Hepatocyte (in vitro differentiated cells): ENCODE data around the gene TEX29. TPM values are rescaled to one million over a fixed set of nuclear protein-coding genes. Genes with fewer than 3 reads are reported as not detected.

Source experiments
- DNase-seq: peaks from one replicate; pipeline ENCODE4 v3.0.0-alpha.2; 2016; ENCODE audit warnings: low spot score
- H2AFZ ChIP-seq: fragments of 200-600 bp; sonication (generic); 2 replicates; pipeline ENCODE4 v1.6.0; 2016; ENCODE audit warnings: antibody characterized with exemption, mild to moderate bottlenecking
- H3K27ac ChIP-seq: fragments of 200-600 bp; sonication (generic); 2 replicates; pipeline ENCODE4 v1.5.1; 2016; ENCODE audit warnings: mild to moderate bottlenecking
- H3K27me3 ChIP-seq: fragments of 200-600 bp; sonication (generic); 2 replicates; pipeline ENCODE4 v1.6.1; 2016
- H3K36me3 ChIP-seq: fragments of 200-600 bp; sonication (generic); replicated peaks from 2 replicates; pipeline ENCODE4 v1.5.1; 2016; ENCODE audit warnings: low read depth; ENCODE audit not compliant: insufficient read depth
- H3K4me1 ChIP-seq: fragments of 200-600 bp; sonication (generic); 2 replicates; pipeline ENCODE4 v1.5.1; 2016; ENCODE audit warnings: mild to moderate bottlenecking, moderate library complexity; ENCODE audit not compliant: insufficient read depth
- H3K4me2 ChIP-seq: fragments of 200-600 bp; sonication (generic); 2 replicates; pipeline ENCODE4 v1.6.0; 2016
- H3K4me3 ChIP-seq: fragments of 200-600 bp; sonication (generic); 2 replicates; pipeline ENCODE4 v1.5.1; 2016; ENCODE audit warnings: mild to moderate bottlenecking
- H3K79me2 ChIP-seq: fragments of 200-600 bp; sonication (generic); 2 replicates; pipeline ENCODE4 v1.6.0; 2017; ENCODE audit warnings: mild to moderate bottlenecking
- H3K9me2 ChIP-seq: fragments of 200-600 bp; sonication (generic); replicated peaks from 2 replicates; pipeline ENCODE4 v1.6.0; 2017; ENCODE audit warnings: mild to moderate bottlenecking; ENCODE audit not compliant: insufficient read depth
- H3K9me3 ChIP-seq: fragments of 200-600 bp; sonication (generic); 2 replicates; pipeline ENCODE4 v1.5.1; 2016; ENCODE audit warnings: low read depth, mild to moderate bottlenecking
- H4K20me1 ChIP-seq: fragments of 200-600 bp; sonication (generic); 2 replicates; pipeline ENCODE4 v1.6.0; 2016; ENCODE audit warnings: mild to moderate bottlenecking; ENCODE audit not compliant: insufficient read depth, poor library complexity, severe bottlenecking
- CTCF ChIP-seq: fragments of 200-600 bp; sonication (generic); IDR thresholded peaks from 2 replicates; pipeline ENCODE4 v1.5.1; 2016; ENCODE audit warnings: antibody characterized with exemption, mild to moderate bottlenecking; ENCODE audit not compliant: poor library complexity
- EZH2 ChIP-seq: fragments of 200-600 bp; sonication (generic); IDR thresholded peaks from 2 replicates; pipeline ENCODE4 v1.6.1; 2016; ENCODE audit warnings: antibody characterized with exemption, mild to moderate bottlenecking, borderline replicate concordance
- EZH2phosphoT487 ChIP-seq: fragments of 200-600 bp; sonication (generic); IDR thresholded peaks from one replicate; pipeline ENCODE4 v1.6.1; 2018; ENCODE audit warnings: antibody characterized with exemption, mild to moderate bottlenecking, low read depth, moderate library complexity; ENCODE audit not compliant: unreplicated experiment, severe bottlenecking
- WGBS: methylation state at CpG from one replicate; pipeline ENCODE4 v1.1.6; 2016; ENCODE audit warnings: low lambda C conversion rate; ENCODE audit errors: missing lambda C conversion rate; 5-methylcytosine and 5-hydroxymethylcytosine counted together
- polyA plus RNA-seq: library from polyadenylated mRNA; unstranded; fragments of >200 nt; fragmentation: Nextera tagmentation; extraction: Ambion mirVana; gene quantifications from 2 replicates; pipeline ENCODE4 v1.2.1, GENCODE V29; 2016
- total RNA-seq: library from RNA; depleted of rRNA; stranded (reverse); fragments of >200 nt; gene quantifications from 2 replicates; pipeline ENCODE4 v1.2.3, GENCODE V29; 2014

Gene TEX29
- total and polyA plus RNA-seq, 2 experiments from 2014 or later: 0.83 to 1.8 TPM

GRCh38 chr13:111326981-111327642, 6.7 kb downstream of the TEX29 start:
- H3K27me3 ChIP-seq: no peaks in the 10 kb centered on the region
- H3K79me2 ChIP-seq: no peaks in the 10 kb centered on the region
- H3K9me3 ChIP-seq: no peaks in the 10 kb centered on the region
- no peaks in the 10 kb centered on the region for H3K4me1 ChIP-seq
- H3K36me3 ChIP-seq: no peaks in the 10 kb centered on the region
- no peak overlapping the region for H3K4me3 ChIP-seq
- TF ChIP-seq EZH2phosphoT487 (no peak), EZH2 (no peak), CTCF (no peak)
- no peak for DNase-seq
- H2AFZ ChIP-seq: no peak overlapping the region
- WGBS: 87% methylated on average over 15 of the region's 16 CpGs
- no peaks in the 10 kb centered on the region for H4K20me1 ChIP-seq
- H3K27ac ChIP-seq: no peak overlapping the region
- H3K4me2 ChIP-seq: no peak overlapping the region
- H3K9me2 ChIP-seq: no peaks in the 10 kb centered on the region

GRCh38 chr13:111327730-111328573, 7.5 kb downstream of the TEX29 start:
- H3K36me3 ChIP-seq: no peaks in the 10 kb centered on the region
- WGBS: 94% methylated on average over 32 of the region's 32 CpGs
- no peak overlapping the region for H2AFZ ChIP-seq
- H3K9me3 ChIP-seq: no peaks in the 10 kb centered on the region
- DNase-seq: no peak
- no peaks in the 10 kb centered on the region for H3K9me2 ChIP-seq
- no peak overlapping the region for H3K4me2 ChIP-seq
- no peaks in the 10 kb centered on the region for H3K79me2 ChIP-seq
- H3K4me1 ChIP-seq: no peaks in the 10 kb centered on the region
- H3K4me3 ChIP-seq: no peak overlapping the region
- H4K20me1 ChIP-seq: no peaks in the 10 kb centered on the region
- H3K27me3 ChIP-seq: no peaks in the 10 kb centered on the region
- H3K27ac ChIP-seq: no peak overlapping the region
- TF ChIP-seq CTCF (no peak), EZH2 (no peak), EZH2phosphoT487 (no peak)

- no peak overlapping the region for H3K4me2 ChIP-seq
- H3K9me2 ChIP-seq: no peaks in the 10 kb centered on the region
- H2AFZ ChIP-seq: no peak overlapping the region
- H3K27me3 ChIP-seq: no peaks in the 10 kb centered on the region
- no peaks in the 10 kb centered on the region for H3K4me1 ChIP-seq
- WGBS: 91% methylated on average over 30 of the region's 30 CpGs
- H3K27ac ChIP-seq: no peak overlapping the region
- no peaks in the 10 kb centered on the region for H3K9me3 ChIP-seq
- no peaks in the 10 kb centered on the region for H3K36me3 ChIP-seq
- H3K79me2 ChIP-seq: no peaks in the 10 kb centered on the region
- no peaks in the 10 kb centered on the region for H4K20me1 ChIP-seq
- DNase-seq: no peak
- no peak for TF ChIP-seq EZH2
- TF ChIP-seq EZH2phosphoT487: no peak
- TF ChIP-seq CTCF: no peak
- no peak overlapping the region for H3K4me3 ChIP-seq
Observed at GRCh38 chr13:111328574-111329410, 8.3 kb downstream of the TEX29 start.
